Dermis microvascular lymphatic vessel endothelial cell (primary cell): ENCODE results near the gene GON7. TPM values are rescaled to one million over a fixed set of nuclear protein-coding genes. Genes with fewer than 3 reads are reported as not detected.
"Not testable (repeated sequence)": the region's sequence is repeated elsewhere in the genome, so short reads cannot be mapped to it uniquely, and the experiment has no call there.

ENCODE experiments used
- DNase-seq, 2 donors: peaks; one replicate each; pipeline versions ENCODE4 v3.0.0 to v3.0.0-alpha.2; 2010; ENCODE audit warnings: low read depth in 2 of 2
- total RNA-seq: library from RNA; depleted of rRNA; stranded (reverse); fragments of >200 nt; gene quantifications from 2 replicates; pipeline ENCODE4 v1.2.1, GENCODE V29; 2014

Gene GON7
- total RNA-seq, 1 donor from 2014 or later = 14.6 TPM

GRCh38 chr14:93159625-93160352 is 47.1 kb downstream of the GON7 start:
- not testable (repeated sequence) for DNase-seq

- DNase-seq = not testable (repeated sequence)
These were observed 48.5 kb downstream of the GON7 start for GRCh38 chr14:93158349-93158748.

GRCh38 chr14:93156693-93157369 is 50.0 kb downstream of the GON7 start:
- no peak for DNase-seq

- no peak for DNase-seq
These were observed 51.2 kb downstream of the GON7 start for GRCh38 chr14:93155667-93156066.

- no peak for DNase-seq
These were observed 53.7 kb downstream of the GON7 start for GRCh38 chr14:93153121-93153520.

Other genes starting within 250 kb of the GON7 start
- gene ITPK1, start 91.1 kb downstream of the GON7 start, total RNA-seq = 9.6 and 19.5 TPM in 2 replicates
- gene MOAP1, start 22.2 kb downstream of the GON7 start, total RNA-seq = 19.0 and 34.0 TPM in 2 replicates
- 9.9 and 13.8 TPM in 2 replicates for gene LYSET, start 21.7 kb downstream of the GON7 start, total RNA-seq
- gene UBR7, start 191 bp upstream of the GON7 start, total RNA-seq = 38.7 and 49.9 TPM in 2 replicates
- gene BTBD7, start 126.0 kb upstream of the GON7 start, total RNA-seq = 18.1 and 26.4 TPM in 2 replicates
- gene COX8C, start 140.1 kb upstream of the GON7 start, total RNA-seq = not detected in 2 replicates
- gene UNC79, start 223.9 kb upstream of the GON7 start, total RNA-seq = under 0.01 TPM in 1 of 2 replicates, not detected in the other